NCI-H1092 treated with DMSO at 0.1 percent for 48 hours (cell line): ENCODE results near the gene LEUTX.

ENCODE experiments used
- DNase-seq: peaks from one replicate; lab custom pipeline; 2025; lab: John Stamatoyannopoulos, UW

LEUTX gene

DNA sequence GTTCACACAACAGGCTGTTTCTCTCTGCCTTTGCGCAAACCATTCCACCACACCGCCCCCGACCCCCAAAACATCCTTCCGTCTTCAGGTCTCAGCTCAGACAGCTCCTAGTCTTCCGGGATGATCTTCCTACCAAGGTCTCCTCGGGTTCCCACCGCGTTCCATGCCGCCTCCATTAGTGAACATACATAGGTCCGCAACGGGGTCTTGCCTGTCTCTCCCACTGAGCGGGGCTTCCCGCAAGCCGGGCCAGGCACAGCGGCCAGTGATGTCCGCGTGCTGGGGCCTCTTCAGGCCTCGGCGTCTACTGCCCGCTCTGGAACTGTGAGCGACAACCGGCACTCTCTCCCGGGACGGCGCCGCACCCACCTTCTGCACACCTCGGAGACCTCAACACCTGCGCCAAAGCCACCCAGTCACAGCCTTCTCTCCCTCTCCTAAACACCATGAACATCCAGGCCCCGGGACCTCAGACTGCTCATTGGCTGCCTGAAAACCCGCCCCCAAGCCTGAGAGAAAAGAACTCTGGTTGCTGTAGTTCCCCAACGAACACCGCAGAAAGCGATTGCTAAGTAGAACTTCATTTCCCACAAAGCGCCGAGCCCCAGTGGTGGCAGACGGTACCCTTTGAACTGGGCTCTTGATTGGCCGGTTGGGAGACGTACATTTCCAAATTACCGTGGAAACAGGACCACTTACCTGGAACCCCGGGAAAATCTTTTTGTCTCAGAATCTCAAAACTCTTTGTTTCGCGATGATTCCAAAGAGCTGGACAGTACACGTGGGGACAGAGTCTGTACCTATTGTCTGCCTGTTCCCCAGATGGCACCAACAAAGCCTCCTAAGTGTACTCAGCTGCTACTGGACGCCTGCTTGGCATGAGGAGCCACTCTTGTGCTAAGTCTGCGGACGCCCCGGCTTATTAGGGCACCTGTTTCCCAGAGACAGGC lies 45.8 kb downstream of the LEUTX start:
- peak; percentile 92 for DNase-seq

DNA sequence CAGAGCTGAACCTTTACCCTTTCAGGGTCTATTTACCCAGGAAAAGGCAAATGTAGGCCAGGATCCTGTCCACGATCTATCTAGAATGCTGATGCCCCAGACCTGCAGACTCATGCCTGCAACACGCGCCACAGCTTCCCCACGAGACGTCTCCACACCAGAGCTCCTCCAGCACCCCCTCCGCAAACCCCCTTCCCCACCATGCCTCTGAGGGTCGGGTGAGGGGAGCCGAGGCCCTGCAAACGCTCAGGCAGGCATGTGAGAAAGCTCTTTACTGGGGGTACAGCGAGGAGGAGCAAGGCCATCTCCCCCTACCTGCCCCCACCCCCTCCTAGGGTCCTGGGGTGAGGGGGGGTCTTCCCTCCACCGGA lies 46.4 kb downstream of the LEUTX start:
- DNase-seq = no peak

DNA sequence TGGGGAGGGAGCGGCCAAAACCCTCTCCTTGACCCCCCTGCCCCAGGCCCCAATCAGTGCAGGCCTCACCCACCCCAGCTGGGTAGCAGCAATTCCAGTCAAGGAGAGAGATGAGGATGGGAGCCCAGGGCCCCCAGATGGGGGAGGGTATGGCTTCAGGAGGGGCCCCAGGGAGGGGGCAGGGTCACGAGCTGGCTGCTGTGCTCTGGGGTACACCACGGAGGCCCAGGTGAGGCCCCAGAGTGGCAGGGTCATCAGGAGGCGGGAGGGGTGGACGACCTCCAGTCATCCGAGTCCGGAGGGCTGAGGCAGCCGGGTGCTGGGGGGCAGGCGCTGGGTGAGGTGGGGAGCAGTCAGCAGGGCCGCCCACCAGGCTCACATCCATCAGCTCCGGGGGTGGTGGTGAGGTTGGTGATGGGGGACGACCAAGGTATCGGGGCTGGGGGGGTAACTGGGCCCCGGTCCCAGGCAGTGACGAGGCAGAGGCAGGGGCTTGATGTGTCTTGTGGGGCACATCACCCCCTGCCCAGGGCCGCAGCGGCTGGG lies 47.0 kb downstream of the LEUTX start:
- DNase-seq = no peak

DNA sequence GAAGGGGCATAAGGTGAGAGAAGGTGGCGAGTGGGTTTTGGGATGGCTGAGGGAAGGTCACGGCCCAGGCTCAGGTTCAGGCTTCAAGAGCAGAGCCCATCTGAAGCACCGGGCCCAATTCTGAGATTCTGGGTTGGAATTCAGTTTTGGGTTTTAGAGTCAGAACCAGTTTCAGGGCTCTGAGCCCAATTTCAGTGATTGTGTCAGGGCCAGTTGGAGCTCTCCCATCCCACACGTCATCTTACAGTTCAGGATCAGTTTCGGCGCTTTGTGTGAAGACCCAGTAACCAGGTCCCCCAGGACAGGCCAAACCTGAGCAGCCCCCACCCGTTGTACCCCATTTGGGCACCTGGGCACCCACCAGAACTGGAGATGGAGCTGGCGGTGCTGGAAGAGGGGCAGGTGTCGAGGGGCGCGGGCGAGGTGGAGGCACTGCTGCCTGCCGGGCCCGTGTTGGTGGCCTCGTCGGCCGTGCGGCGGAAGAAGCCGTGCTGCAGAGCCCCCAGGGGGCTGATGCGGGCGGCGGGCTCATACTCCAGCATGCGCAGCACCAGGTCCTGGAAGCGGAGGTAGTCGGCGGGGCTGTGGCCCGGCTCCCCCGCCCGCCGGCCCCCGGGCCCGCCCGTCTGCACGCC lies 47.8 kb downstream of the LEUTX start:
- no peak for DNase-seq

DNA sequence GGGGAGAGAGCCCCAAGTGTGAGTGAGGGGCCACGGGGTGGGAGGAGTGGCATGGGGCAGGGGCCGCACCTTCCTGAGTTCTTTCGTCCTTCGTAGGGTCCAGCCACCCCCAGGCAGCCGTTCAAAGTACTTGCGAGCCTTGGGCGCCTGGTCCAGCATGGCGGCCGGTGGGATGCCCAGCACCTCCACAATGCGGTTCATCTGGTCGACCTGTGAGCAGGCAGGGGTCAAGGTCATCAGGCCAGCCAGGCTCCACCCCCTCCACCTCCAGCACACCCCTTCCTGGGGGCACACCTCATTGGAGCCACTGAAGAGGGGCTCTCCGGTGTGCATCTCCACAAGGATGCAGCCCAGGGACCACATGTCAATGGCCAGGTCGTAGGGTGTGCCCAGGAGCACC lies 48.6 kb downstream of the LEUTX start:
- DNase-seq = no peak

DNA sequence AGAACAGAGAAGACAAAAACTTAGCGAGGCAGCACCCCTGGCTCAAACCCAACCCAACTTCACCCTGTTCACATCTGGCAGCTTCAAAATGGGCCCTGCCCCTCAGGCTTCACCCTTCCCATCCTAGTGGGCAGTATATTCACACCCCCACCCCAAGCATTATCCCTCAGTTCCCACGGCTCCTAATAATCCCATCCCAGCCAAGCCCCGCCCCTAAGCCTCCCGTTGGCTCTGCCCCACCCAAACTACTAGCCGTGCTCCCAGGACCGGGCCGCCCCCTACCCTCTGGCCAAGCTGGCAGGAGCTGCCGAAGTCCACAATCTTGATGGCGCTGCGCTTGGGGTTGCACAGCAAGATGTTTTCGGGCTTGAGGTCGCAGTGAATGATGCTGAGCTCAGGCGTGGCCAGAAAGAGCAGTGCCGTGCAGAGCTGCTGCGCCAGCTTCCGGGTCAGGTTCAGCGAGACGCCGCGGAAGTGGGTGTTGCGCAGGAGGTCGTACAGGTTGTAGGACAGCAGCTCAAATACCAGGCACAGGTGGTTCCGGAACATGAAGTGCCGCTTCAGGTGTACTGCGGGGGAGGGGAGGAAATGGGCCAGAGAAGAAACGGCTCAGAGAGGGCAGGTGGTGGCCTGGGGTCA lies 49.5 kb downstream of the LEUTX start:
- DNase-seq = no peak

DNA sequence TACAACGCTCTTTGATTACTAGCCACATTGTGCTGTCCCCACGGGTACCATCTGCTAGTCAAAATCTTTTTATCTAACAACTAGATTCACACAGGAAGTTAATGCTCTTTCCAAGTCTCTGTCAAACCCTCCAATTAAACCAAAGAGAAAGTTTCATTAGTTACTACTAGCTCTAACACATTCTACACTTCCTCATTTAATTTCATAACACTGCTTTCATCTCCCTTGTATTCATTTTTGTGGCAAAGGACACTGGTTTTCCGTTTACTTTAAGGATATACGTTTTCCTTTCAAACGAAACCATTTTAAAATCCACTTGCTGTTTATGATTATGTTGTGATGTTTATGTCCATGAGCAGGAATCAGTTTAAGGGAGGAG lies 50.0 kb downstream of the LEUTX start:
- DNase-seq = no peak

DNA sequence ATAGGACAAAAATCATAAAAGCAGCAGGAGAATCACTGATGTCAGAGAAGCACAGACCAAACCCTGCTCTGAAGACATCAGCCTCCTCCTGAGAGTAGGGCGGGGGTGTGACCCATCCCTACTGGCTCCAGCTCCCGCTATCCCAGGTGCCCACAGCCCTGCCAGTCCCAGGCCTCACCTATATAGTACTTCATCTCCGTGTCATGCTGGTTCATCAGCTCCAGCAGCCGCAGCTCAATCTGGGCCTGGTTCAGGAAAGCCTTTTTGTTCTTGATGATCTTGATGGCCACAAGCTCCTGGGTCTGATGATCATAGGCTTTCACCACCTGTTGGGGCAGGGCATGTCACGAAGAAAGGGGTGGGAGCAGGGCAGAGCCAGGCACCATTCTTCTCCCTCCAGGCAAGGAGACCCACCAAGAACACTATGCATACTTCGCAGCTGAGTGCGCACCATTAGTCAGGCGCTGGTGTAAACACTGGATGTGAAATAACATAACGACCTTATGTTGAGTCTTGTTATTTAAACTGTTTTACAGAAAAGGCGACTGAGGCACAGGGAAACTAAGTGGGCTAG lies 51.1 kb downstream of the LEUTX start:
- DNase-seq = no peak

DNA sequence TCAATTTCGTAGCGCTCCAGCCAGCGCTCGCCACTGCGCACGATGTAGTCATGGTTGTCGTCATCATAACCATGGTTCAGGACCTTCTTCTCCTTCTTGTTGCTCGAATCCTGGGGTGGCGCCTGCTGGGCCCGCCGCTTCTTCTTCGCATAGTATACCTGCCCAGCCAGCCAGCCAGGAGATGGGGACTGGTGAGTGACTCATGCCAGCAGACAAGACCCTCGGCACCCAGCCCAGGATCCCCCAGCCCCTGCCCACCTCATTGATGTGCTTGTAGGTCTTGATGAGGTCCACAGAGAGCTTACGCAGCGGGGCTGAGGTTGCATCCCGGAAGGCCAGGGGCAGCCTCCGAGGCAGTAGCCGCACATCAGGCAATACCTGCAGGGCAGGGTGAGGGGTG lies 51.8 kb downstream of the LEUTX start:
- DNase-seq = no peak

DNA sequence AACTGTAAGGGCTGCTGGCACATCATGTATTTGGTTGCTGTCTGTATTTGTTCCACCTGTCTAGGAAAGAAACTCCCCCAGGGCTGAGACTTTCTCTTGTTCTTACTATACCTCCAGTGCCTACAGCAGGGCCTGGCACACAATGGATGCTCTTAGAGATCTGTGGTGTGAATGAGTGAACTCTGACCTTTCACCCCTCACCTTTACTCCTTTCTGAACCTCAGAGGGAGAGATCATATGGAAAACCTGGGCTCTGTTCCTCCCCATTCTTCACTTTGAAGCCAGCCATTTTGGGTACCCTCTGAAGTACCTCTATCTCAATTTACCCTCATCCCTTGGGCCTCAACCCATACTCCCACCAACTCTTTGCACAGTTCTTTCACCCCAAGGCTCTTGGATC lies 52.2 kb downstream of the LEUTX start:
- no peak for DNase-seq

DNA sequence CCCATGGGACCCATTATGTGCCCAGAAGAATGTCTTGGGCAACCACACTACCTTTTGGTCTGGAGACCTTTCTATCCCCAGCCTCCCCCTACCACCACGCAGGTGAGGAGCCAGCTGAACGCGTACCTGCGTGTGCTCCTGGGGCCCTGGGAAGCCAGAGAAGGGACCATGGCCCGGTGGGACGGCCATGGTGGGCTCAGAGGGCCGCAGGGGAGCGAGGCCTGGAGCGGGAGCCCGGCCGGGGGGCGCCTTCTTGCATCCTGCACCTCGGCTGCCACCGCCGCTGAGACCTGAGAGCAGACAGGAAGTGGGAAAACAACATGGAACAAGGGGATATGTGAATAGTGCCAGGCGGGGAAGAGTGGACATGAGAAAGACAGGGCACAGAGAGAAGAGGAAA lies 53.0 kb downstream of the LEUTX start:
- no peak for DNase-seq

DNA sequence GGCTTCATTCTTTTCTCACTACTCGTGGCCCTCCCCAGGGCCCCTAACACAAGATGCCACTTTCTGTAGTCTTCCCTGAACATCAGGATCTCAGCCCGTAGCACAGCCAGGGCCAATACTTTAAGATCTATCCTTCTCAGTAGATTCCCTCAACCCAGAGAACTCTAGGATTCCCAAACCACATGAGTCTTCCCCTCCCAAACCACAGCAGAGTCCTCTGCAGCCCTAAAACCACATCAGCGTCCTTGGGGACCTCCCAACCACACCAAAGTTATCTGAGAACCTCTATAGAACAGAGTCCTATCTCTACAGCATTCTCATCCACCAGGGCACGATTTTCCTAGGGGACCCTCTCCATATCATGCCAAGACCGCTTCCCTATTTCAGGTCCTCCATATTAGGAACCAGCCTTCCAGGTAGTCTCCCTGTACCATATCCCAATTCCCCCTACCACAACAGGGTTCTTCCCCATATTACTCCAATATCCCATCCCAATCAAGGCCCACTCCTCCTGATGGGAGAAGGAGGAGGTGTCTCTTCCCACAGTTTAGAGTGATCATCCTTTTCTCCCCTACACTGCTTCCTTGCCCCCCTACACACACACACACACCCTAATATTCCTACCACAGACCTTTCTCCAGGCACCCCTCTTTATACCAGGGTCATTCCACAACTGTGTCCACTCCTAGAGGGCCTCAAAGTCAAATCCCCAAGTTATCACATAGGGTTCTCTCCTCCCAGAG lies 53.9 kb downstream of the LEUTX start:
- DNase-seq = no peak

DNA sequence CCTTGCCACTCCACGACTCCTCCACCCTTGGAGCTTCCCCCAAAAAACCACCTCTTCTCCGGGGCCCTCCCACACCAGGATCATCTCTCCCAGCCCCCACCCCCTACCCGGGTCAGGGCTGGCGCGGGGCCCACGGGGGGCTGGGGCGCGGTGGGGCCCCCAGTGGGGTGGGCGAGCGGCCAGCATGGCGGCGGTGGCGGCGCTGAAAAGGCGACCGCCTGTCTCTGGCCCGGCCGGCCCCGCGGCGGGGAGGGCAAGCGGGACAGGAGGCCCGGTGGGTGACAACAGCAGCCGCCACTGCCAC lies 54.5 kb downstream of the LEUTX start:
- no peak for DNase-seq

DNA sequence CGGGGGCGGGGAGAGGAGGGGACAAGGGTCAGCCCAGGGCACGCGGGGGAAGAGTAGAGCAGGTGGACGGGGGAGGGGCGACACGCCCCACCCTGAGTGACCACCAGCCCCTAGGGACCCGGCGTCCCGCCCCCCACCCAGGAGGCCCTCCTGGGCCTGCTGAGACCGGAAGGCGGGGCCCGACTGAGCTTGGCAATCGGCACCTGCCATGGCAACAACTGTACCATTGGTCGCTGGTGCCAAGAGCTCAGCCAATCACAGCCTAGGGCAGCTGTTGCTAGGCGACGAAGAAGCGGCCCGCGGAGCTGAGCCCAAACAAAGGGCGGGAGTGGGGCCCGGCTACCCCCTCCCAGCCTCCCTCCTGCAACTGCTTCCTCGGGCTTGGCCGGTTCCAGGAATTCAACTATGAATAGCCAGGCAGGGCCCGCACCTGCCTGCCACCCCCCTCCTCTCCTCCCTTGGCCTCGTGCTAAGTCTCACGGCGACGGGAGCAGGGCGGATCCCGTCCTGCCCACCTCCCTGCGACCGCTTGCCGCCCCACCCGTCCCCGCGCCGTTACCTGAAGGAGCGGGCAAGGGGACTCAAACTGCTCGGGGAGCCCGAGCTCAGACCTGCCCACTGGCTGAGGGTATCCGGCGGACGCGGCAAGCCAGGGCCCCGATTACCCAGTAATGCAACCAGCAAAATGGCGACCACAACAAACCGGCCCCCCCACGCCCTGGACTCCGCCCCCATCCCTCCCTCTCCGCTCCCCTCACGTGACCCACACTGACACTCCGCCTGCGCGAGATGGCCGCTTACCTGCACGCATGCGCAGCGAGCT lies 55.0 kb downstream of the LEUTX start, which contains the start of gene DYRK1B:
Gene DYRK1B (minus strand): TSS at position 699 of the 823 bp plus-strand sequence. CDS start 2,295 bp downstream, outside the sequence.
- DNase-seq = peak; percentile 94

DNA sequence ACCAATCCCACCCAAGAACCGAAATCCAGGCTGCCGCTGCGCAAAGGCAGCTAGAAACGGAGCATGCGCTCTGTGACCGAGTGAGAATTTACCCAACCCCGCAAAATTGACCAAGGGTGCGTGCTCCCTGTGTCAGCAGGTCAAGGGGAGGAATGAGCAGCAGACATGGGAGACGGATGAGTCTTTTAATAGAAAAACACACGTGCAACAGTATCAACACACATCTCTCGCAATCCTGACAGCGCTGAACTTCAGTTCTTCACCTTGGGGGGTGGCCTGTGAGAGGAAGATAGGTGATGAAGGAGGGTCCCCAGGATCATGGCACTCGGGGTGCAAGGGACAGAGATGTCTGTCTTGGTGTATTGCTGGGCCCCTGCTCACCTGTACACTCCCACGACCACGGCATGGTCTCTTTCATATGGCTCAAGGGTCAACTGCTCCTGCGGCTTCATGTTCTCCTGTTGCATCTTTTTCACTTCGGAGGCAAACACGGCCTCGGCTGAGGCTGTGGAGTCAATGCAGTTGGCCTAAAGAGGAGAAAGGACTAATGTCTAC lies 55.7 kb downstream of the LEUTX start:
- DNase-seq = no peak
